ENCODE results near the gene TFEC.

DNA sequence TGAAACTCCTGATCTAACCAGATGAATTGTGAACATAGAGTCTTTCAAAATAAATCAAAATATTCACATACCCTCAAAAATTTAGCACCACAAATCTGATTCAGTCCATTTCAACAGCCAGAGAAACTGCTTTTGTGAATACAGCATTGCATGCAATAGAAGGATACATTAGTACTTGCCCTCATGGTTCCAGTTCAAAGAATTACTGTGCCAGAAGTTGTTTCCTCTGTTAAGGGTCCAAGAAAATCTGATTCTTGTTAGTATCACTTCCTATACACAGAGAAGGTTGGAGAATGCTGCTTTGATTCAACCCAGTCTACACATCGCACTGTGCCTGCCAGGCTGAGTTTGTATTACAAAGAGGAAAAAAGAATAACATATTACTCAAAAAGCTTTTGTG is 115.6 kb downstream of the TFEC start:
- TF ChIP-seq EZH2 (IDR thresholded peaks at IDR 0.05; ENCODE audit: borderline replicate concordance, insufficient read depth, low read length, poor library complexity, severe bottlenecking) = no peak
- TF ChIP-seq, protein P1, sequence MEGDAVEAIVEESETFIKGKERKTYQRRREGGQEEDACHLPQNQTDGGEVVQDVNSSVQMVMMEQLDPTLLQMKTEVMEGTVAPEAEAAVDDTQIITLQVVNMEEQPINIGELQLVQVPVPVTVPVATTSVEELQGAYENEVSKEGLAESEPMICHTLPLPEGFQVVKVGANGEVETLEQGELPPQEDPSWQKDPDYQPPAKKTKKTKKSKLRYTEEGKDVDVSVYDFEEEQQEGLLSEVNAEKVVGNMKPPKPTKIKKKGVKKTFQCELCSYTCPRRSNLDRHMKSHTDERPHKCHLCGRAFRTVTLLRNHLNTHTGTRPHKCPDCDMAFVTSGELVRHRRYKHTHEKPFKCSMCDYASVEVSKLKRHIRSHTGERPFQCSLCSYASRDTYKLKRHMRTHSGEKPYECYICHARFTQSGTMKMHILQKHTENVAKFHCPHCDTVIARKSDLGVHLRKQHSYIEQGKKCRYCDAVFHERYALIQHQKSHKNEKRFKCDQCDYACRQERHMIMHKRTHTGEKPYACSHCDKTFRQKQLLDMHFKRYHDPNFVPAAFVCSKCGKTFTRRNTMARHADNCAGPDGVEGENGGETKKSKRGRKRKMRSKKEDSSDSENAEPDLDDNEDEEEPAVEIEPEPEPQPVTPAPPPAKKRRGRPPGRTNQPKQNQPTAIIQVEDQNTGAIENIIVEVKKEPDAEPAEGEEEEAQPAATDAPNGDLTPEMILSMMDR (IDR thresholded peaks at IDR 0.05; ENCODE audit: poor library complexity, severe bottlenecking) = no peak
- TF ChIP-seq MXI1 (conservative IDR thresholded peaks at IDR 0.05; ENCODE audit: poor library complexity, severe bottlenecking) = no peak
- no peak for TF ChIP-seq POLR2AphosphoS5 (IDR thresholded peaks at IDR 0.05)
- TF ChIP-seq RAD21 (conservative IDR thresholded peaks at IDR 0.05) = no peak
- no peak for TF ChIP-seq TAF1 (IDR thresholded peaks at IDR 0.05; ENCODE audit: low read depth)
- TF ChIP-seq SMC3 (conservative IDR thresholded peaks at IDR 0.05; ENCODE audit: poor library complexity) = no peak

All from neural cell (in vitro differentiated cells).